Endothelial cell of hepatic sinusoid (primary cell): ENCODE data around the gene SLC8A2.
"Not testable (repeated sequence)": the region's sequence is repeated elsewhere in the genome, so short reads cannot be mapped to it uniquely, and the experiment has no call there.

ENCODE experiments used
- in situ Hi-C: cut with HindIII; loops from 2 replicates; pipeline ENCODE4 v1.10.0; 2017; ENCODE audit warnings: low sequenced_read_pairs

The SLC8A2 gene

DNA sequence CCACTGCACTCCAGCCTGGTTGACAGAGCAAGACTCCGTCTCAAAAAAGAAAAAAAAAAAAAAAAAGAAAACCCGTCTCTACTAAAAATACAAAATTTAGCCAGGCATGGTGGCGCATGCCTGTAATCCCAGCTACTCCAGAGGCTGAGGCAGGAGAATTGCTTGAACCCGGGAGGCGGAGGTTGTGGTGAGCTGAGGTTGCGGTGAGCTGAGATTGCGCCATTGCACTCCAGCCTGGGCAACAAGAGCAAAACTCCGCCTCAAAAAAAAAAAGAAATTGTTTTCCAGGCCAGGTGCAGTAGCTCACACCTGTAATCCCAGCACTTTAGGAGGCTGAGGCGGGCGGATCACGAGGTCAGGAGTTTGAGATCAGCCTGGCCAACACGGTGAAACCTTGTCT, 85.1 kb downstream of the SLC8A2 start:
- in situ Hi-C loops = not testable (repeated sequence)

- in situ Hi-C loops = not testable (repeated sequence)
Measured at GRCh38 chr19:47384533-47384932, 87.2 kb downstream of the SLC8A2 start.

GRCh38 chr19:47383890-47384289, 87.8 kb downstream of the SLC8A2 start:
- in situ Hi-C loops = not testable (repeated sequence)

DNA sequence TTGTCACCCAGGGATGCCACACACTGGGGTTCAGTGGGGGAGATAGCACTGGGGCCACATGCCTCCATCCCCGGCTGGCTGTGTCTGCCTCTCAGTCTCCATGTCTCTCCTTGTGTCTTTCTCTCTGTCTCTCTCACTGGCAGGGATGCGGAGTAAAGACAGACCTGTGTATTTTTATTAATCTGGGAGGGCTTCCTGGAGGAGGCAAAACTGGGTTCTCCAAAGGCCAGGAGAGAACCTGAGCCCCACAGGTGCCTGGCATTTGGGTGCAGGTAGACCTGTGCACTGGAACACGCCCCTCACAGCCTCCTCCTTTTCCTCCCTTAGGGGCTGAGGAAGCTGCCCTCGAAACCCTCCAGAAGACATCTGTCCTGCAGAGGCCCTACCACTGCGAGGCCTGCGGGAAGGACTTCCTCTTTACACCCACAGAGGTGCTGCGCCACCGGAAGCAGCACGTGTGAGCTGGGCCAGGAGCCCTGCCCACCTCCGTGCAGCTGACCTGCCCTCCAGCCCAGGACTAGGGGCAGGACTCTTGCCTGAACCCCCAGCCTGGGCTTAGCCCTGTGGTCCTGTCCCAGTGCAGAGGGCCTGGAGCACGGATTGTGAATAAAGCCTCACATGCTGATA, 89.9 kb downstream of the SLC8A2 start:
- in situ Hi-C loops = no loop called here

- in situ Hi-C loops = no loop called here
Measured at GRCh38 chr19:47381121-47381520, 90.6 kb downstream of the SLC8A2 start.

GRCh38 chr19:47380559-47380958, 91.1 kb downstream of the SLC8A2 start:
- in situ Hi-C loops = no loop called here

DNA sequence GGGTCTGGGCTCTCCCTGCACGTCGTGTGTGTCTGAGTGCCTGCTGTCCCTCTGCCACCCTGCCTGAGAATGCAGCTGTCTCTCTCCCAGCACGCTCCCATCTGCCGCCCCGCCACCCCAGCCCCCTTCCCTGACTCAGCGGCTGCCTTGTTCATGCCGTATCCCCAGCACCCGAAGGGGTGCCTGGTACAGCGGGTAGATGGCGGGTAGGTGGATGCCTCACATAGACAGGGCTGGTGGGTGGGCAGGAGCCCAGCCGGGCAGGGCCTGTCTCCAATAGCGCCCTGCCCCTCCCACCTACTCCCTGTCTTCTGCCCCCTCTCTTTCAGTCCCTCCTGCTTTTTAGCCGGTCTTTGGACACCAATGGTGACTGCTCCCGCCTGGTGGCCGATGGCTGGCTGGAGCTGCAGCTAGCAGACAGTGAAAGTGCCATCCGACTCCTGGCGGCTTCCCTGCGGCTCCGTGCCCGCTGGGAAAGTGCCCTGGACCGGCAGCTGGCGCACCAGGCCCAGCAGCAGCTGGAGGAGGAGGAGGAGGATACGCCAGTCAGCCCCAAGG, 92.2 kb downstream of the SLC8A2 start:
- in situ Hi-C loops = no loop called here

- in situ Hi-C loops = no loop called here
Measured at GRCh38 chr19:47378246-47378645, 93.4 kb downstream of the SLC8A2 start.
